GM10266 (cell line): Measurements from ENCODE around the gene CDH4.

Source experiments
- DNase-seq: peaks from one replicate; pipeline ENCODE4 v3.0.0; 2012; ENCODE audit errors: extremely low spot score
- TF ChIP-seq, protein P1 (sequence below): IDR thresholded peaks from 2 replicates; pipeline ENCODE4 v1.5.1; 2012; ENCODE audit warnings: mild to moderate bottlenecking, low read depth; ENCODE audit not compliant: control insufficient read depth, insufficient read depth; ENCODE audit errors: missing control alignments

CDH4 gene

DNA sequence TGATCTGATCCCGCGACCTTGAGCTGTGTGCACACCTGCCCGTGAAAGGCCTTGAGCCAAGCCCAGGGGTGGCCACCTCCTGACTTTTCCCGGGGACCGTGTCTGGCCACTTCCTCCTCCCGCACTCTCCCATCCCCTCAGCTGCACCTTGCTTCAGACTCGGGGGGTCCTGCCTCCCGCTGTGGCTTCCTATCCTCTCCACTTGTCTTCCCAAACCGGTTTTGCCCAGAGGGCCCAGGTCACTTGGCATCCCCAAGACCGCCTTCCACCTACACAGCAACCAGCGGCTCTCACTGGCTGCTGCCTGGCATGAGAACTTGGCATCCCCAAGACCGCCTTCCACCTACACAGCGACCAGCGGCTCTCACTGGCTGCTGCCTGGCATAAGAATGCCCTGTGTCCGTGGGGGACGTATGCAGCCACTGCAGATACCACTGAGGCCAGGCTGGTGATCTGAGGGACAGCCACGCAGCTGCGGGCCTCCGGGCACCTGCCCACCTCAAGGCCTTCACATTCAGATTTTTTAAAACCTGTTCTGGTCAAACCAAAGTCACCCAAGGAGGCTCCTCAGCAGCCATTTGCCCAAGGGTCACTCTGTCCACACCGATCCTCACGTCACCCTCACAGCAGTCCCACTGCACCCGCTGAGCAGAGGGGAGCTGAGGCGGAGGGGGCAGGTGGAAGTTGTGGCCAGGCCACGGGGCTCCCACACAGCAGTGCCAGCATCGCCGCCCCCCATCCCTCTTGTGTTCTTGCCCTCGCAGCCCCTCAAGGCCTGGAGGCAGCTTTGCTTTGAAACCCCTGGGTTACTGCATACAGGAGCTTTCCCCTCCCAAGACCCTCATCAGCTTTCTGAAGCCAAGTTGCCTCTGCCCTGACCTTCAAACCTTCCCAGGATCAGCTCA is 568.1 kb downstream of the CDH4 start:
- DNase-seq = no peak
- TF ChIP-seq, protein P1, sequence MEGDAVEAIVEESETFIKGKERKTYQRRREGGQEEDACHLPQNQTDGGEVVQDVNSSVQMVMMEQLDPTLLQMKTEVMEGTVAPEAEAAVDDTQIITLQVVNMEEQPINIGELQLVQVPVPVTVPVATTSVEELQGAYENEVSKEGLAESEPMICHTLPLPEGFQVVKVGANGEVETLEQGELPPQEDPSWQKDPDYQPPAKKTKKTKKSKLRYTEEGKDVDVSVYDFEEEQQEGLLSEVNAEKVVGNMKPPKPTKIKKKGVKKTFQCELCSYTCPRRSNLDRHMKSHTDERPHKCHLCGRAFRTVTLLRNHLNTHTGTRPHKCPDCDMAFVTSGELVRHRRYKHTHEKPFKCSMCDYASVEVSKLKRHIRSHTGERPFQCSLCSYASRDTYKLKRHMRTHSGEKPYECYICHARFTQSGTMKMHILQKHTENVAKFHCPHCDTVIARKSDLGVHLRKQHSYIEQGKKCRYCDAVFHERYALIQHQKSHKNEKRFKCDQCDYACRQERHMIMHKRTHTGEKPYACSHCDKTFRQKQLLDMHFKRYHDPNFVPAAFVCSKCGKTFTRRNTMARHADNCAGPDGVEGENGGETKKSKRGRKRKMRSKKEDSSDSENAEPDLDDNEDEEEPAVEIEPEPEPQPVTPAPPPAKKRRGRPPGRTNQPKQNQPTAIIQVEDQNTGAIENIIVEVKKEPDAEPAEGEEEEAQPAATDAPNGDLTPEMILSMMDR = no peak

DNA sequence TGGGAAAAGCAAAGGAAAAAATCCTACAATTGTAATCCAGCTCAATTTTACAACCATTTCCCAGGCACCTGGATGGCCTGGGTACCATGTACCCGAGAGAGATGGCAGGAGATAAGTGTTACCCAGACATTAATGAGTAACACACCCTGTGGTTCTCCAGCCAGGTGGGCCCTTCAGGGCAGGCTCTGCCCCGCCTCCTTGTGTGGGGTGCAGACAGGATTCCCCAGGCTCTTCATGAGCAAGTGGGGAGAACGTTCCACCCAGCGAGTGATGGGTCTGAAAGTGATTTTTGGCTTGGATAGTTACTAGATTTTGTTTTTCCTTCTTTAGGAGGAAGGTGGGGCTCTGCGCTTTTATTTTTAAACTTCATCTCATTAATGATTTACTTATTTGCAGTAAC is 569.7 kb downstream of the CDH4 start:
- no peak for DNase-seq
- TF ChIP-seq, protein P1 = no peak

DNA sequence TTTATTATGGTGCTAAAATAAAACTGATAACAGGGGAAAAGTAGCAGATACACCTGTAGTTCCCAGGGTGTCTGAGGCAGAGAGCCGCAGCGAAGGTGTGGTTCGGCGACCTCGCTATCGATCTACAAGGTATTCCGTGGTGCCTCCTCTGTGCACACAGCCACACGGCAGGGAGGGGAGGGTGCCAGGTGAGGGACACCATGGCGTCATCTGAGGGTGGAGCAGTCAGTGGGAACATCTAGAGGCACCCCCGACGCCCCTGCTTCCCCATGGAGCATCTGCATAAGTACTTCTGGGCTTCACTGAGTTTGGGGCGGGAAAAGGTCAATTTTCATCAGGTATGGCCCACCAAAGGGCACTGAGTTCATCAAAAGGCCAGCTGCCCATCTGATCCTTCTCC is 570.3 kb downstream of the CDH4 start:
- TF ChIP-seq, protein P1 = no peak
- DNase-seq = no peak

DNA sequence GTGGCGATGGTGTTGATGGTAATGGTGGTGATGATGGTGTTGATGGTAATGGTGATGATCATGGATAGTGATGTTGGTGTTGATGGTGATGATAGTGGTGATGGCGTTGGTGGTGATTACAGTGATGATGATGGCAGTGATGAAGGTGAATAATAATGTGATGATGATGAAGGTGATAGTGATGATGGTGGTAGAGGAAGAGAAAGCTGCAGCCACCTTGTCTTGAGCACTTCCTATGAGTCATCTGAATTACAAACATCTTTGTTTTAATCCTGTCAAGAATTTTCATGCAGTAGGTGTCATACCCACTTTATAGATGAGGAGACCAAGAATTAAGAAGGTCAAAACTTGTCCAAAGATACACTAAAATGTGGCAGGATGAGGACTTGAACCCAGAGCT is 571.2 kb downstream of the CDH4 start:
- DNase-seq = no peak
- TF ChIP-seq, protein P1 = no peak

DNA sequence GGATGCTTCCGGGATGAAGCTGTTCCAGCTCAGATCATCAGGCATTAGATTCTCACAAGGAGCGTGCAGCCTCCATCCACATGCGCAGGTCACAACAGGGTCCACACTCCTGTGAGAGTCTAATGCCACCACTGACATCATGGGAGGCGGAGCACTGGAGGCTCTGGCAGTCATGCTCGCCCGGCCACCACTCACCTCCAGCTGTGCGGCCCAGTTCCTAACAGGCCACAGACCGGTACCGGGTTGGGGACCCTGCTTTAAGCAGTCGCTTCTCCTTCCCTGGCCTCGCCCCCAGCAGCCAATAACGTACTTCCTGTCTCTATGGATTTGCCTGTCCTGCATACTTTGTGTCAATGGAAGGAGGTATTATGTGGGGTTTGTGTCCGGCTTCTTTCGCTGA is 576.8 kb downstream of the CDH4 start:
- no peak for DNase-seq
- TF ChIP-seq, protein P1 = no peak

DNA sequence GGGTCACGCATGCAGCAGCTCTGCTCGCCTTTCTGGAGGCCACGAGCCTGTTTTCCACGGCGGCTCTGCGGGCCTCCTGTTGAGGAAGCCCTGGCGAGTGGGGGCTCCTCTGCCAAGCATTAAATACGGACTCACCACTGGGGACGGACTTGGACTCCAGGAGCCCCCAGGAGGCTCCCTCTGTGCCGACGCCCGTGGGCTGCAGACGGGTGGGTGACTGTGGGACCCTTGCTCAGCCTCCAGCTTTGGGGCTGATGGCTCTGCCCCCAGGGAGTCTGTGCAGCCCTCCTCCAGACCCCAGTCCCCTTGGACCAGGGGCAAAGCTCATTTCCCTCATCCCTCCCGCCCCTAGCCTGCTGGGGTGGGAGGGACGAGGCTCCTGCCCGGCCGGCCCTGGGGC is 577.5 kb downstream of the CDH4 start:
- no peak for DNase-seq
- TF ChIP-seq, protein P1 = no peak

DNA sequence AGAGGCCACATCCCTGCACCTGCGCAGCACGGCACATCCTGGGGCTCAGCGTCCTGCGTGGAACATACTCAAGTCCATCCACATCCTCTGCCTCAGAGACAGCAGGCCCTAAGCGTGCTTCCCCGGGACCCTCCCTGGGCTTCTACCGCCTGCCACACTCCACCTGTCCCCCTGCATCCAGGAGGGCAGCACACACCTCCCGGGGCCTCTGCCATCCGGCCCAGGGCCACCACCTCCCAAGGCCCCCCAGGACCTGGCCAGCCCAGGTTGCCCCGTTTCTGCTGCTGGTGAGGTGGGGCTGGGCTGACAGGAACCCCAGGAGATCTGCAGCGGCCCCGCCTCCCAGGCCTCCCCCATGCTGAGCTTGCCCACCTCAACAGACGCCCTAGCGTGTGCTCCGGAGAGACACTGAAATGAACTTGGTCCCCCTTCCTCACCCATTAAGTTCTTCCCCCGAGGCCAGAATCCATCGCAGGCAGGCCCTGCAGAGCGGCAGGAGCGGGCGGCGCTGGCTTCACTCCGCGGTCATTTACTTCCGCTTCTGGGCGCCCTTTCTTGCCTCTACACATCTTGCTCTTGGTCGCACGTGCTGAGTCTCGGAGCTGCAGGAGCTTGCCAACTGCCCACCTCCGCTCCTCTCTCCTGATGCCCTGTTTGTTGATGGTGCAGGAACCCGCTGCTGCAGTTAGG is 578.3 kb downstream of the CDH4 start:
- no peak for DNase-seq
- TF ChIP-seq, protein P1 = no peak
